DND-41 (cell line): Measurements from ENCODE around the gene MCL1.

ENCODE experiments used
- EZH2 ChIP-seq: IDR thresholded peaks from 3 replicates; pipeline ENCODE4 v1.6.1; 2012; ENCODE audit warnings: borderline replicate concordance, low read depth, mild to moderate bottlenecking, moderate library complexity, low read length, inconsistent platforms; ENCODE audit not compliant: severe bottlenecking
- TF ChIP-seq, protein P1 (sequence below): IDR thresholded peaks from 2 replicates; pipeline ENCODE4 v1.5.1; 2012; ENCODE audit warnings: borderline replicate concordance, low read length, moderate library complexity, mild to moderate bottlenecking; ENCODE audit not compliant: poor library complexity, severe bottlenecking; ENCODE audit errors: extremely low read depth

DNA sequence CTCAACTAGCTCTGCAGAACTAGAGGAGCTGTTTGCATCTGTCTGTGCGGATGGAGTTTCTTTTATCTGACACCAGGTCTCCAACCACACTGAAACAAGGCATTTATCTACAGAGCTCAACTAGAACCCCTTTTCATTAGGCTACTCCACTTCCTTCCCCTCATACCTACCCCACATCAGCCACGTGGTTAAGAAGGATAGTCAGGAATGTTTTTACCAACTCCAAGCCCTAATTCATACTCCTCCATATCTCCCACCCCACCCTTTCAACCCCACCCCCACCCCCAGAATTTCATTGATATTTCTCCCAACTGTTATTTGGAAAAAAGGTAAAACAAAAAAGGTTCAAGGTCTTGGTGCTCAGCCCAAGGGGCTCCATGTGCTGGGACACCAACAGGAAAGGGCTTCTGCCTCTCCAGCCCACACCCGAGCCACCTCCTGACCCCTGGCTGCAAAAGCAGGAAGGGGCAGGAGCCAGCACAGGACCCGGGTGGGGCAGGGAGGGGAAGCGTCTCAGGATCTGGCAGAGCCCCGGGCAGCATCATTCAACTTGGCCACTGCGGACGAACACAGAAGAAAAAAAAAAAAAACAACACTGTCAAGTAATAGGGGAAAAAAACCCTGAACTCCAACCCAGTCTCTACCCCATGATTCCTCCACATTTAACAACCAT, 43.0 kb upstream of the MCL1 start:
- TF ChIP-seq, protein P1, sequence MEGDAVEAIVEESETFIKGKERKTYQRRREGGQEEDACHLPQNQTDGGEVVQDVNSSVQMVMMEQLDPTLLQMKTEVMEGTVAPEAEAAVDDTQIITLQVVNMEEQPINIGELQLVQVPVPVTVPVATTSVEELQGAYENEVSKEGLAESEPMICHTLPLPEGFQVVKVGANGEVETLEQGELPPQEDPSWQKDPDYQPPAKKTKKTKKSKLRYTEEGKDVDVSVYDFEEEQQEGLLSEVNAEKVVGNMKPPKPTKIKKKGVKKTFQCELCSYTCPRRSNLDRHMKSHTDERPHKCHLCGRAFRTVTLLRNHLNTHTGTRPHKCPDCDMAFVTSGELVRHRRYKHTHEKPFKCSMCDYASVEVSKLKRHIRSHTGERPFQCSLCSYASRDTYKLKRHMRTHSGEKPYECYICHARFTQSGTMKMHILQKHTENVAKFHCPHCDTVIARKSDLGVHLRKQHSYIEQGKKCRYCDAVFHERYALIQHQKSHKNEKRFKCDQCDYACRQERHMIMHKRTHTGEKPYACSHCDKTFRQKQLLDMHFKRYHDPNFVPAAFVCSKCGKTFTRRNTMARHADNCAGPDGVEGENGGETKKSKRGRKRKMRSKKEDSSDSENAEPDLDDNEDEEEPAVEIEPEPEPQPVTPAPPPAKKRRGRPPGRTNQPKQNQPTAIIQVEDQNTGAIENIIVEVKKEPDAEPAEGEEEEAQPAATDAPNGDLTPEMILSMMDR = no peak
- TF ChIP-seq EZH2 = no peak
